OCI-LY3 (cell line): ENCODE measurements around the gene ZFAND3.

Experiments used
- H2AFZ ChIP-seq: fragments of 200-600, 300-600 bp; shearing (Covaris generic); 2 replicates; pipeline ENCODE4 v1.6.0; 2014; ENCODE audit warnings: antibody characterized with exemption, low read depth, low read length
- H3K27ac ChIP-seq: fragments of 200-600, 300-600 bp; sonication (generic); 2 replicates; pipeline ENCODE4 v1.5.1; 2014; ENCODE audit warnings: mild to moderate bottlenecking, low read length, moderate library complexity, mixed read lengths
- H3K27me3 ChIP-seq: fragments of 200-600, 300-600 bp; sonication (generic); 2 replicates; pipeline ENCODE4 v1.6.1; 2014; ENCODE audit warnings: low read depth, low read length, mixed read lengths
- H3K36me3 ChIP-seq: fragments of 200-600, 300-600 bp; sonication (generic); replicated peaks from 2 replicates; pipeline ENCODE3; 2014; ENCODE audit warnings: low read depth, low read length, mixed read lengths
- H3K4me1 ChIP-seq: fragments of 300-600, 200-600 bp; sonication (generic); 2 replicates; pipeline ENCODE4 v1.6.1; 2014; ENCODE audit warnings: low read length, mixed read lengths
- H3K4me2 ChIP-seq: fragments of 200-600, 300-600 bp; sonication (generic); 2 replicates; pipeline ENCODE4 v1.6.1; 2014; ENCODE audit warnings: low read length, mixed read lengths
- H3K4me3 ChIP-seq: fragments of 300-600, 200-600 bp; sonication (generic); 2 replicates; pipeline ENCODE4 v1.5.1; 2014; ENCODE audit warnings: antibody characterized with exemption, mild to moderate bottlenecking, low read length, moderate library complexity
- H3K79me2 ChIP-seq: fragments of 300-600, 200-600 bp; shearing (Covaris generic); 2 replicates; pipeline ENCODE4 v1.6.1; 2014; ENCODE audit warnings: mild to moderate bottlenecking, low read length, mixed read lengths
- H3K9ac ChIP-seq: fragments of 300-600, 200-600 bp; shearing (Covaris generic); 2 replicates; pipeline ENCODE4 v1.6.0; 2014; ENCODE audit warnings: mild to moderate bottlenecking, low read length, moderate library complexity
- H3K9me3 ChIP-seq: fragments of 200-600, 300-600 bp; shearing (Covaris generic); 2 replicates; pipeline ENCODE4 v1.6.1; 2014; ENCODE audit warnings: low read length, mixed read lengths; ENCODE audit not compliant: insufficient read depth
- H4K20me1 ChIP-seq: fragments of 200-600, 300-600 bp; sonication (generic); 2 replicates; pipeline ENCODE4 v1.6.1; 2016; ENCODE audit warnings: low read length, mixed read lengths; ENCODE audit not compliant: insufficient read depth
- EZH2phosphoT487 ChIP-seq: fragments of 200-600 bp; shearing (Covaris generic); IDR thresholded peaks from 2 replicates; pipeline ENCODE4 v1.6.1; 2018; ENCODE audit warnings: antibody characterized with exemption, mixed run types, low read depth
- TF ChIP-seq, protein P1 (sequence below): fragments of 200-600, 300-600 bp; sonication (generic); IDR thresholded peaks from 2 replicates; pipeline ENCODE4 v1.5.1; 2014; ENCODE audit warnings: antibody characterized with exemption, low read length, low read depth

ZFAND3 gene

DNA sequence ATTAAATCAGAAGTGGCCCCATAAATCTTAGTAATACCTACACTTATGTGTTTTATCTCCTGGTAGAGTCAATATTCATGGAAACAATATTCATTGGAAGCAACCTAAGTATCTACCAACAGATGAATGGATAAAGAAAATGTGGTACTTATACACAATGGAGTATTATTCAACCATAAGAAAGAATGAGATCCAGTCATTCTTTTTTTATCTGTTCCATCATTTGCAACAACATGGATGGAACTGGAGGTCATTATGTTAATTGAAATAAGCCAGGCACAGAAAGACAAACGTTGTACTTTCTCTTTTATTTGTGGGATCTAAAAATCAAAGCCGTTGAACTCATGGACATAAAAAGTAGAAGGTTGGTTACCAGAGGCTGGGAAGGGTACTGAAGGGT, 268.5 kb downstream of the ZFAND3 start:
- no peak overlapping the region for H3K4me3 ChIP-seq
- H3K27ac ChIP-seq = no peak overlapping the region
- no peaks in the 10 kb centered on the region for H4K20me1 ChIP-seq
- no peaks in the 10 kb centered on the region for H3K4me1 ChIP-seq
- H3K9ac ChIP-seq = no peak overlapping the region
- H3K27me3 ChIP-seq = no peaks in the 10 kb centered on the region
- no peaks in the 10 kb centered on the region for H3K9me3 ChIP-seq
- TF ChIP-seq, protein P1, sequence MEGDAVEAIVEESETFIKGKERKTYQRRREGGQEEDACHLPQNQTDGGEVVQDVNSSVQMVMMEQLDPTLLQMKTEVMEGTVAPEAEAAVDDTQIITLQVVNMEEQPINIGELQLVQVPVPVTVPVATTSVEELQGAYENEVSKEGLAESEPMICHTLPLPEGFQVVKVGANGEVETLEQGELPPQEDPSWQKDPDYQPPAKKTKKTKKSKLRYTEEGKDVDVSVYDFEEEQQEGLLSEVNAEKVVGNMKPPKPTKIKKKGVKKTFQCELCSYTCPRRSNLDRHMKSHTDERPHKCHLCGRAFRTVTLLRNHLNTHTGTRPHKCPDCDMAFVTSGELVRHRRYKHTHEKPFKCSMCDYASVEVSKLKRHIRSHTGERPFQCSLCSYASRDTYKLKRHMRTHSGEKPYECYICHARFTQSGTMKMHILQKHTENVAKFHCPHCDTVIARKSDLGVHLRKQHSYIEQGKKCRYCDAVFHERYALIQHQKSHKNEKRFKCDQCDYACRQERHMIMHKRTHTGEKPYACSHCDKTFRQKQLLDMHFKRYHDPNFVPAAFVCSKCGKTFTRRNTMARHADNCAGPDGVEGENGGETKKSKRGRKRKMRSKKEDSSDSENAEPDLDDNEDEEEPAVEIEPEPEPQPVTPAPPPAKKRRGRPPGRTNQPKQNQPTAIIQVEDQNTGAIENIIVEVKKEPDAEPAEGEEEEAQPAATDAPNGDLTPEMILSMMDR = no peak
- no peak for TF ChIP-seq EZH2phosphoT487
- no peak overlapping the region for H2AFZ ChIP-seq
- peaks cover 3% of the 10 kb centered on the region for H3K36me3 ChIP-seq
- H3K79me2 ChIP-seq = no peaks in the 10 kb centered on the region
- no peak overlapping the region for H3K4me2 ChIP-seq

DNA sequence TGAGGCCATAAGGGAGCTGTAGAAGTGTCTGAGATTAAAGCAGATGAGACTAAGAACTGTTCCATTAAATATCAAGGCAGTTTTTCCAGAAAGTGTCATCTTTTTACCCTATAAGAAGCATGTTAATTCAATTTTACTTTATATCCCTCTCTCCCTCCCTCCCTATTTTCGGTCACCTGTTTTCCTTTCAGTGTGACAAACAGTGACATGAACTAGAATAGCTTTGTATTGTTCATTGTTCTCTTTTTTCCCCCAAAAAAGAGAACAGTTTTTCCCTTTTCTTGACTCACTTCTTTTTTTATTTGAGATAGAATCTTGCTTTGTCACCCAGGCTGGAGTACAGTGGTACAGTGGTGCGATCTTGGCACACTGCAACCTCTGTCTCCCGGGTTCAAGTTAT, 269.3 kb downstream of the ZFAND3 start:
- no peak overlapping the region for H3K4me3 ChIP-seq
- no peak overlapping the region for H3K4me2 ChIP-seq
- H2AFZ ChIP-seq = no peak overlapping the region
- no peak for TF ChIP-seq EZH2phosphoT487
- TF ChIP-seq, protein P1 = no peak
- 0 out of 2 replicates have a peak, but pooled peaks cover 2% of the 10 kb centered on the region for H4K20me1 ChIP-seq
- H3K36me3 ChIP-seq = peaks cover 3% of the 10 kb centered on the region
- no peak overlapping the region for H3K9ac ChIP-seq
- no peak overlapping the region for H3K27ac ChIP-seq
- H3K79me2 ChIP-seq = no peaks in the 10 kb centered on the region
- H3K9me3 ChIP-seq = no peaks in the 10 kb centered on the region
- no peaks in the 10 kb centered on the region for H3K27me3 ChIP-seq
- no peaks in the 10 kb centered on the region for H3K4me1 ChIP-seq

DNA sequence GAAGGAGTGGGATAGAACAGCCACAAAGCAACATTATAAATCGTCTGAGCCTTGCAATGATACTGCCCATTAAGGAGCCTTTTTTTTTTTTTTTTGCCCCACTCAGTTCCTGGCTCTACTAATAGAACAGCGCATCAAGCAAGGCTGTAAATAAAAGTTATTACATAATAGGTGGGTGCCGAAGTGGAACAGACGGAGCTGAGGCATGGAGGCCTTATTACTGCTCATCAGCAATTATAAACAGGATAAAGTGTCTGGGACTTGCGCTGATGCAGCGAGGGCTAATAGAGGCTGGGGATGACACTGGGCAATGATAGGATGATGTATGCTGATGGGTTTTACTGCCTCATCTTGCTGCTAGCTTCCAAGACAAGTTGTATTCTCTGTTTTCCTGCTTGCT, 272.1 kb downstream of the ZFAND3 start:
- Histone ChIP-seq H4K20me1 (0 out of 2 replicates have a peak, but pooled peaks cover 2% of the 10 kb centered on the region), H3K27me3 (no peaks in the 10 kb centered on the region), H3K4me1 (no peaks in the 10 kb centered on the region), H3K27ac (no peak overlapping the region), H3K9me3 (no peaks in the 10 kb centered on the region), H3K79me2 (no peaks in the 10 kb centered on the region), H2AFZ (no peak overlapping the region), H3K4me3 (no peak overlapping the region), H3K4me2 (no peak overlapping the region), H3K36me3 (no peaks in the 10 kb centered on the region), H3K9ac (no peak overlapping the region)
- TF ChIP-seq, protein P1 = no peak
- TF ChIP-seq EZH2phosphoT487 = no peak

DNA sequence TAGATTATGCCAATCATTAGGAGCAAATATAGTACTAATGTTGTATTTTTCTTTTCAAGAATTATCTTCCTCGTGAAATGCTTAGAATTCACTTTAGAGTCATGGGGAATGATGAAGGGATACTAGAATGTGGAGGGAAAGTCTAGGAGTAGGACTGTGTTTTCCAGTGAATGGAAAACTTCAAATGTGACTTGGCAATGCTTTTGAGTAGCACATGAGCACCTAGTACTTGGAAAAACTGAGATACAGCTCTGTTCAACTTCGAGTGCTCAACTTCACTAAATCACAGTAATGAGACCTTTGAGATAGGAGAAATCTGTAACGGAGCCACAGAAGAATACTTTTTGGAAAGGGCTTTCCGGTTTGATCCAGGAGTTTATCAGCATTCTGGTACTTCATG, 272.9 kb downstream of the ZFAND3 start:
- Histone ChIP-seq H3K9ac (no peak overlapping the region), H2AFZ (no peak overlapping the region), H3K27ac (no peak overlapping the region), H3K79me2 (no peaks in the 10 kb centered on the region), H3K4me1 (0 out of 2 replicates have a peak, but pooled peaks cover under 1% of the 10 kb centered on the region), H3K4me3 (no peak overlapping the region), H3K9me3 (no peaks in the 10 kb centered on the region), H3K36me3 (no peaks in the 10 kb centered on the region), H3K4me2 (no peak overlapping the region), H4K20me1 (0 out of 2 replicates have a peak, but pooled peaks cover 2% of the 10 kb centered on the region), H3K27me3 (no peaks in the 10 kb centered on the region)
- no peak for TF ChIP-seq EZH2phosphoT487
- TF ChIP-seq, protein P1 = no peak
